HG03520 (cell line): ENCODE measurements around the gene LSM3.

Experiments used
- ATAC-seq: cut with Tn5 transposase; IDR thresholded peaks from one replicate; pipeline ENCODE4 v1.9.1; 2021; ENCODE audit warnings: mild to moderate bottlenecking, moderate library complexity; ENCODE audit not compliant: unreplicated experiment

LSM3 gene

DNA sequence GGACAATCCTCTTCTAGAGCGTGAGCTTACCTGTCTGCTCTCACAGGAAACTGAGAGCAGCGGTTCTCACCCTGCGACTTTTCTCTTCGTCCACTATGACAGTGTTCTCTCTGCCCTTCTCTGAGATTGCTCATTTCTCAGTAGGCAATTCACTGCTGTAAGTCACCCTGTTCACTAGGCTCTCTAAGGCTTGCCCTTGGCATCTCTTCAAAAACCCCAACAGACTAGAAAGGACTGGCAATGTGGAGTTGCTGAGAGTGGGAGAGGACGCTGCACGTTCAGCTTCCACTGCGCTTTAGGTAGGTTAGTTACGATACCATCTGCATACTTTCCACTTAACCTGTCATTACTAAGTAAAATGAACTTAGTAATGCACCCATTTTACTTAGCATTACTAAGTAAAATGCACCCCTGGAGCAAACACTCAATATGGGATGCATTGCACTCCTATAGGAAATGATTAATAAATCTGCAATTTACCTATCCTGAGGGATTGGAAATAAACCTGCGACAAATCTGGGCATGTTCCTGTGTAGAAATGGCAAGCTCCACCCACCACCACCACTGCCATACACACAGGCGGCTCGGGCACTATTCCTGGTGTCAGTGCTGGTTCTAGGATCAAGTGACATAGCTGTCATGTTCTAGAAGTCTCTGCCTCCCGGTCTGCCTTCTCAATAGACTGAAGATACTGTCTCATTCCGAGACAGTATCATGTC lies 21.6 kb upstream of the LSM3 start:
- ATAC-seq = no peak

DNA sequence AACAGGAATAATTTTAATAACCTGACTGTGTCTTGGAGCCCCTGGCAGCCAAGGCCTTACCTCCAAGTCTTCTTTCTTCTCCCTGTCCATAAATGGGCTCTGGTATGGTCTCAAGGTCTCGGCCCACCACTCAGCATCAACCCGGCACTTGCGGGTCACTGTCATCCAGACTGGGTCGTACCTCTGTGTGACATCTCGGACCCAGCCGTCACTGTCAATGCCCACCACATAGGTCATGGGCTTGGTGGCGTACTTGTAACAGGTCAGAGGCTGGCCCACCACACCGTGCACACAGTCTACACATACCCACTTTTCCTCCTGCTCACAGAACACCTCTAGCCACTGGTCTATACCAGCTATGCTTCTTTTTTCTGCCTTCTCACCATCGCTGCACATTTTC lies 20.7 kb upstream of the LSM3 start:
- no peak for ATAC-seq

DNA sequence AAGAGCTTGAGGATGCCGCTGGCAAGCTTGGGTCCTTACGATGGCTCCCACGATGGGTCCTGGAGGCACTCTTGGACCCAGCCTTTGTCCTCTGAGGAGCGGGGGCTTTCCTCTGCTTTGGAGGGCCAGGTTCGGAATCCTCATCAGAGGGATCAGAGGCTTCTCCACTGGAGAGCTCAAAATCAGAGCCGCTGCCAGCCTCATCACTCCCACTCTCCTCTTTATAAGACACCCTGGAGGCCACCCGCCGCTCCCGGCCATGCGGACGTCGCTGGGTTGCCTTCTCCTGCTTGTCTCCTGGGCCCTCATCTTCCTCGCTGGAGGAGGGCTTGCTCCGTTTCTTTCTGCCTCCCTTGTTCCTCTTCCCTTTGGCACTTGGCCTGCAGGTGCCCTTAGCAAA lies 20.2 kb upstream of the LSM3 start:
- ATAC-seq = no peak

DNA sequence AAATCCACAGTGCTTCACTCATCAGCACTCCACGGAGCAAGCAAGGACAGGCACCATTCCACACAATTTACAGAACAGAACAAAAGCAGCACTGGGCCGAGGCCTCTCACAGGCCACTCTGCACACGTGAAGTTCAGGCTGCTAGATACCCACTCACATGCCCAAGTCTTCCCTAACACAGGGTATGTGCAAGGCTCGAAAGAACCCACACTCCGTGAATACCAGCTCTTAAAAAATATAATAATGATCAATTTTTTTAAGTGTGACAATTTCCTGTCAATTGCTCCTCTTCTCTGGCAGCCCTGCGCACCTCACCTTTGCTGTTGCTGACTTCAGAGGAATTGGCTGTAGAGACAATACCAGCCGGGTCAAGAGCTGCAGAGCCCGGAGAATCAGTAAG lies 19.2 kb upstream of the LSM3 start:
- ATAC-seq = no peak

DNA sequence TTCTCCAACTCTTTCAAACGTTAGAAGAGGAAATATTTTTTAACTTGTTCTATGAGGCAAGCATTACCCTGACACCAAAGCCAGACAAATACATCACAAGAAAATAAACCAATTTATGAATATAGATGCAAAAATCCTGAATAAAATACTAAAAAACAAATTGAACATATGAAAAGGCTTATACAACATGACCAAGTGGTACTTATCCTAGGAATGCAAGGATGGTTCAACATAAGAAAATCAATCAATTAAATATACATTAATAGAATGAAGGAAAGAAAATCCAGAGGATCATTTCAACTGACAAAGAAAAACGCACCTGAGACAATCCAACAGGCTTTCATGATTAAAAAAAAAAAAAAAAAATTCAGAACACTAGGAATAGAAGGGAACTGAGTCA lies 17.3 kb upstream of the LSM3 start:
- no peak for ATAC-seq

DNA sequence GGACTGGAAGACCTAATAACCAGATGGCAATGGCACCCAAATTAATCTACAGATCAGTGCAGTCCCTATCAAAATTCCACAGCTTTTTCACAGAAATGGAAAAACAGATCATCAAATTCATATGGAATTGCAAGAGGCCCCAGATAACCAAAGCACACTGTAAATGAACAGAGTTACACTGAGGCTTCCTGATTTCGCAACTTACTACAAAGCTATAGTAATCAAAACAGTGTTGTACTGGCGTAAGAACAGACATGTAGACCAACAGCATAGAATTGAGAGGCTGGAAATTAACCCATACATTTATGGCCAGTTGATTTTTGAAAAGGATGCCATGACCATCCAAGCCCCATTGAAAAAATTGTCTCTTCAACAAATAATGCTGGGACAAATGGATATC lies 16.4 kb upstream of the LSM3 start:
- ATAC-seq = no peak

DNA sequence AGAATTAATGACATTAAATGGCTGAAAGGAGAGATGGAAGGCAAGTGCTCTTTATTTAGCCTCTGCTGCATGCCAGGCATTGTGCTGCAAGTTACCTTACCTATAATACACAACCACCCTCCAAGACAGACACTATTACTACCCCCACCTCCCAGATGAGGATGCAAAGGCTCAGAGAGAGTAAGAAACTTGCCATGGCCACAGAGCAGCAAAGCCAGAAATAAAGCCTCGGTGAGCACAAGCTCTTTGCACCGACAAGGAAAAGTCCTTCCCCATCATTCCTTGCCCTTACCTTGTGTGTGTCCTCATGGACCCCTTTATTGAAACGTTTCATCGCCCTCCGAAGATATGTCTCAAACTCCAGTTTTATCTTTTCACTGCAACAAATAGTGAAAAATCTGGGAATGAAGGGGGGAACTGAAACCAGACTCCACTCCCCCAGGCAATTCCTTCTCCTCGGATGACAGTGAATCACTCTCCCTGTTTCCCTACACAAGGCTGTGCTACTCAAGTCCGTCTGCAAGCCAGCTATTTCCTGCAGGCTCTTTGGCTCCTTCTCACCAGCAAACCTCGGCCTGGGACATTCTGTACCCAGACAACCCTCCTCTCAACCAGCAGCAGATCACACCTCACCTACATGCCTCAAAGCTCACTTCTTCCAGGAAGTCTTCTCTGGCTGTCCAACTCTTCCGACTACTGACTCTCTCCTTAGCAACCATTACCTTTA lies 11.6 kb upstream of the LSM3 start:
- no peak for ATAC-seq

DNA sequence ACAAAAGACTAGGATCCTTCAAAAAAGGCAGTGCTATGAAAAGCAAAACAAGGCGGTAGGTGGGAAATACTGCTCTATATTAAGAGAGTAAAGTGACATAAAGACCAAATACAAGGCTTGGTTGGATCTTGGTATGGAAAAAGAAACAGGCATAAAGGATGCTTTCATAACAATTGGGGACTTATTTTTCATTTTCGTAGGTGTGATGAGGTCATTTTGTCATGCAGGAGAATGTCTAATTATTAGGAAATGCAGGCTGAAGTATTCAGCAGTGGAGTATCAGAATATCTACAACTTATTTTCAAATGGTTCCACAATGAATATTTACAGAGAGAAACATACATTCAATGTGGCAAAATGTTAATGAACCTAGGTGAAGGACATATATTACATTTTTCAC lies 9.2 kb upstream of the LSM3 start:
- no peak for ATAC-seq

DNA sequence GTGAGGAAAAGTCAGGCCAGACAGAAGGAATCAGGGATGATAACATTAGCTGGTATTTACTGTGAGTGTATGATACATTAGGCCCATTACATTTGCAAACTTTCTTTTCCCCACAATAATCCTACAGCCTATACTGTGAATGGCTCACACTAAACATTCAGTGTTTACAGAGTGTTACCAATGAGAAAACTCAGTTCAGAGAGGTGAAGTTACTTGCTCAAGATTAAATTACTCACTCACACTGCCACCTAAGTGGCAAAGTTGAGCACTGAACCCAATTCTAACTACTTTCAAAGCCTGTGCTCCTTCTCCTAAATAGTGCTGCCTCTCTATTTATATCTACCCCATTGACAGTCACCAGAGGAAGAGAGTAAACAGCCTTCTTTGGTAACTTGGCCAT lies 8.7 kb upstream of the LSM3 start:
- no peak for ATAC-seq

DNA sequence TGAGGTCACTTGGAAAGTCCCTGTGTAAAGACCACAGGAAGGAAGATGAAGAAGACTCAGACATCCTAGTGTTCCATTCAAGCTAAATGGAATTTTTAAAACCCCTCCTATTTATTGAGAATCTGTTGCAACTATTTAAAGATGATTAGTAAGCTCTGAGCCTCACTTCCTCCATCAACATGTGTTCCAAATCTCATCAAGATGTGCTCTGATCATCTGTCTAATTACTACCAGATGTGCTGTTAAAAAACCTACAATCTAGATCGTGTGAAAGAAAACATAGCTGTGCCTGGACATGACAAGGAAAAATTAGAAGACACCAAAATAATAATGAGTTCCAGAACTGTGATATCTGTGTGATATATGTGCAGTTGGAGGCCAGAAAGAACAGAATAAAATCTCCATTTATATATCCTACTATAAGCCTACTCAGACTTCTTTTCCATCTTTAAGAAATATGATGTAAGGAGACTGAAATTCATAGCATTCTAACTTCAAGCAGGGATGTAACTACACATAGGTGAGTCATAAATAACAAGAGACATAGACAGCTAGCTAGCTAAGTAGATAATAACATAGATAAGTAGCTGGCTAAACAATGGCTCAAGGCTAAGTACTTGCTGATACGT lies 8.0 kb upstream of the LSM3 start:
- ATAC-seq = no peak

DNA sequence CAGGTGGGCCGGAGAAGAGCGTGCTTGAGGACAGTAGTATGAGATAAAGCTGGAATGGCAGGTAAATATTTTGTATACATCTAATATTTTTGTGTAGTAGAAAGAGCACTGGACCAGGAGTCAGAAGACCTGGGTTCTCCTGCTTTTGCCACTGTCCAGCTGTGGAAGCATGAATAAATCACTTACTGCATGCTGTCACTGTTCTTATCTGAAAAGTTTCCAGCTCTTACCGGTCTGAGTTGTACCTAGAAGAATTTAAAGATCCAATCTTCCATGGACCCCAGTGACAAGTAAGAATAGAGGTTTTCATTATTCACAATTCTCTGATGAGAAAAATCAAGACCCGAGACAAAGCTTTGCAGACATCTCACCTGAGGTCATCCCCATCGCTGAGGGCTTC lies 6.1 kb upstream of the LSM3 start:
- ATAC-seq = no peak

DNA sequence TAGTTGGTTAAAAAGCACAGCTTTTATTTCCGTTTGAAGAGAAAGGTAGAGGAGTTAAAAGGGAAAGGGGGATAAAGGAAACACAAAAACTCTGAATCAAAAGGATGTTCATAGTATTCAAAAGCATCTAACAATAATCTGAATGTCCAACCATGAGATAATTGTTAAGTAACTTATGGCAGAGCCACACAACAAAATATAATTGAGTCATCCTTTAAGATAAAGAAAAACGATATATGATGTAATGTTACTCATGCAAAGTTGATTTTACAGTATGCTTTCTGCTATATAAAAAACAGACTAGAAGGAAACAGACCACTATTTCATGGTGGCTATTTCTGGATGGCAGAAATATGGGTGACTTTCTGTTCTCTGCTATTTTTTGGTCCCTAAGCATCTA lies 4.1 kb upstream of the LSM3 start:
- no peak for ATAC-seq

DNA sequence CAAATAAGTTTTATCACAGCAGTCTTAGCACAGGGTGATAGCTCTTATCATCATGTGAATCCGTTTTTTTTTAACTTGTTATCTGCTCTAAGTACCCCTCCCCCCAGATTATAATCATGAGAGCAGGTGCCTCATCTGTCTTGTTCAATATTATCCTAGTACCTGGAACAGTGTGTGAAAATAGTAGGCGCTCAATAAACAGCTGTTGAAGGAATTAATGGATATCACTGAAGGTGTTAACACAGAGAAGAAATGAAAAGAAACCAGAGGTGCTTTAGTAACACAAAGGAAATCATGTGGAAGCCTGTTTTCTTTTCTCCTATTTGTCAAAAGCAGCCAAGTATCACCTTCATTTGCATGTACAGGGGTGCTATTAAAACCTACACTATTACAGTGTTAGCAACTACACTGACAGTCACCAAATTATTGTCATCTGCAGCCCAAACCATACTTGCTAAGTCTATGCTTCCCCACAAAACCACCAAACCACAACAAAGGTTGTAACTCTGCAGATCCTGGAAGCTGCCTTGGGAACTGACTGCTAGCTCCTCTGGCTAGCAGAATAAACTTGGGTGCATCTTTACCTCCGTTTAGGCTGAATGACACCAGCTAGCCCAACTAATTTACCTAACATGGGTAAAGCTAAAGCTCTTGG lies 3.1 kb upstream of the LSM3 start:
- no peak for ATAC-seq

DNA sequence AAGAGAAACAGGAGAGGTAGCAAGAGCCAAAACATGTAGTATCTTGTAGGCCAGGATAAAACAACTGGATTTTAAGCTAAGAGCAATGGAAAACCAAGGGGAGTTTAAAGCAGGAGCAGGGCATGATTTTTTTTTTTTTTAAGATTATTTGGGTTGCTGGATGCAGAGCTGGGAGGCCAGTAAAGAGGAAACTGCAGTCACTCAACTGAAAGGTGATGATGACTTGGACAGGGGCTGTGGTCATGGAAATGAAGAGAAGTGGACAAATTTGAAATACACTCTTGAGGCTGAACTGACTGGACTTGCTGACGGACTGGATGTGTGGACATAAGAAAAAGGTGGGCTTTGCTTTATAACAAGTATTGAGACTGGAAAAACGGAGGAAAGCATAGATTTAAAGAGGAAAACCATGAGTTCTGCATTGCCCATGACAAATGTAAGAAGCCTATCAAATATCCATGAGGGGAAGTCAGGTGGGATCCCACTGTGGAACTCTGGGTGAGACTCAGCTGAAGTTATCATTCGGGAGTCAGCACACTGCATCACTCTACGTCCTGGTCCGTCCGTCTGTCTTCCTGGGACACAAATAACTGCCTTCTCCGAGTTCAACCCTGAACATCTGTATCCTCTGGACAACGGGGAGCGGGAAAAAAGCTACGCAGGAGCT lies 904 bp upstream of the LSM3 start:
- ATAC-seq = peak; percentile 2

DNA sequence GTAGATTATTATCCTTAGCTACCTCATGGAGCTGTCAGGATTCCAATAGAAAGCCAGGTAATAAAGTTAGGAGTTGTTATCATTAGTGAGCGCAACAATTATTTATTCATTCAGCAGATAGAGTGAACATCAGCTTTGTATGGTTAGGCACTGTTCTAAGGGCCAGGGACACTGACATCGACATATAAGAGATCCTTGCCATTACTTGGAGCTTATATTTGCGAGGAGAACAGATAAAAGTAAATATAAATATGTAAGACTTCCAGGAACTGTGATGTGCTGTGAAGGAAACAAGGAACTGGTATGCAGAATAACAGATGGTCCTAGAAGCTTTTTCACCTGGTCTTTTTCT lies 473 bp downstream of the LSM3 start:
- ATAC-seq = no peak

DNA sequence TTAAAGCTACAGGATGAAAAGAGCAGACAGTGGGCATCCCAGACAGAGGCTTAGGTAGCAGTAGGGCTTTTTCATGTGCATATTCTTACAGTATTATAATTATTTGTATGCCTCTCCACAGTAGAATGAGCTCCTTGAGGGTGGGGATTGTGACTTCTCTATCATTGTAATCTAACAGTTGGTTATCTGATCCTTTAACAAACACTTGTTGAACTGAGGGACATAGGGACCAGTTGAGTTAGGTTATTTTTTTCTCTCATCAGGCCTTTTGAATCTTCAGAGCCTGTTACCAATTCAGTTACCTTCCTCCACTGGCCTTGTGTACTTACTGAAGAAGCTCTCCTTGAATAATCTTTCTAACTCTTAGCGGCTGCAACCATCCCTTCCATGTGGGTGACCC lies 1.2 kb downstream of the LSM3 start:
- ATAC-seq = no peak

DNA sequence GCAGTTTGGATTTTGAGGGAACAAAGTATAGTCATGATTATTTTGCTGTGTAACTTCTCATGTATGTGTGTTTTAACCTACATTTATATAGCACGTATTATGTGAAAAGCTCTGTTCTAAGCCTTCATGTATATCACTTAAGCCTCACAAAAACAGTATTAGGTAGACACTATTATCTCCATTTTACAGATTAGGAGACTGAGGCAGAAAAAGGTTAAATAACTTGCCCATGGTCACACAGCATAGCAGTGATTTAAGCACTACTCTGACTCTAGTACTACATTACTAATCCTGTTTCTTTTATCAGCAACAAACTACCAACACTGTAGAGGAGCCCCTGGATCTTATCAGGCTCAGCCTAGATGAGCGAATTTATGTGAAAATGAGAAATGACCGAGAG lies 2.6 kb downstream of the LSM3 start:
- no peak for ATAC-seq

DNA sequence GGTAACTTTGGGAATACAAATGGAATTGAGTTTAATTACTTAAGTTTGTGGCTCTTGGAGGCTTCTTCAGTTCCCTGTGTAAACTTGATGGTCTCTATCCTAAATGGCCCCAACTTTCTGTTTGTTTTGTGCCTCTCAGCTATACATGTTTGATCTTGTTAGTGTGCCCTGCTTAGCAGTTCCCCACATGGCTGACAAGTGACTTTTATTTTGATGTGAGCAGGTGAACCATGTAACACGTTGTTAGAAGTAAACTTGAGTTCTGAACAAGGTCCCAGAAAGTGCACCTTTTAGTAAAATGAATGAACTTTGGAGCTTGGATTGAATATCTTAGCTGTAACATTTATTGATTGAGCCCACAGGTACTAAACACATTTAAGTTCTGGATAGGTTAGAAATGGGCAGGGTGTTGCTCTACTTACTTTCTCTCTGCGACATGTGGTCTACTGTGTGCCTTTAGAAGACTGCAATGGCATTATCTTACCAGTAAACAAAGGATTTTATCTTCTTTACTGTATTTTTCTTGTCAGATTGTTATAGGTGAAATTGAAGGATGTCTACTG lies 4.5 kb downstream of the LSM3 start:
- no peak for ATAC-seq

DNA sequence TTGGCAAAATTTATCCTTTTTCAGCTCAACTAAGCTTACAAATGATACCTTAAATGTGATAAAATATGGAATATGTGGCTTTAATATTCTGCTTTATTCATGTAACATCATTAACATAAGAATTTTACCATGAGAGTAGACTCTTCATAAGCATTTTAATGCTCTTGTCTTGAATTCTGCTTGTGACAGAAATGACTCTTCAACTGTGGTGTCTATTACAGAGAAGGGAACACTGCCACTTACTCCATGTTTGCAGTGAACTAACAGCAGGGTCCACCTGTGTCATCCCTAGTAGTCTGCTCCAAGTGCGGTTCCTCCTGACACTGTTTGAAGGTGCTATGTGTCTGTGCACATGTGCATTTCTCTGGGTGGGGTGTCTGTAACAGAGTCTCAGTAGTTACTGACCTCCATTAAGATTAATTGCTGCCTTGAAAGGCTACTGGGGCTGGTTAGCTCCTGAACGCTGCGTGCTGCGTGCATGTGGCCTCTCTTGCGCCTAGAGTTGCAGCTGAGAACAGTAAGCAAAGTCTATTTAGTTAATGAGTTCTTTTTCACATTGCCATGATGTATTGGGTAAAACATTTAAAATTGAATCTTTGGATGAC lies 8.3 kb downstream of the LSM3 start:
- ATAC-seq = no peak

DNA sequence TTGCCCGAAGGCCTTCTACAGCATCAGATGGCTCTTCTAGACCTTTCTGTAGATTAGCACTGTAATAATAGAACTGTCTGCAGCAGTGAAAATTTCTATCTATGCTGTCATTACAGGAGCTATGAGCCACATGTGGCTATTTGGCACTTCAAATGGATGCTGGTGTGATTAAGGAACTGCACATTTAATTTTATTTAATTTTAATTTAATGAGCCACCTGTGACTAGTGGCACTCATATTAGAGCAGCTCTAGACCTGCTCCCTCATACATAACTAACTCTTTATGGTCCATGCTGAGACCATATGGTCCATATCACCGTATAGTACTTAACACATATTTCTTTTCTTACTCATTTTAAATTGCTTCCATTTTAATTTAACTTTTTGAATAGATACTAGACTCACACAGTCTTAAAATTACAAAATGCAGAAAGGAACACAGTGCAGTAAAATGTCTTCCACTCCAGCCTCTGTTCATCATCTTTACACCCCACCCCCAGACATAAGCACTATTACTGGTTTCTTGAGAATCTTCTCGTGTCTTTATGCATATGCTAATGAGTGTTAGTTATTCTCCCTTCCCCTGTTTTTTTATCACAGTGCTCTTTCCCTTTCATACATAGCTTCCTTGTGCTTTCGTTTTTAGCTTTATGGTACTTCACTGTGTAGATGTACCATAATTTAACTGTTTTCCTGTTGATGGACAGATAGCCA lies 9.6 kb downstream of the LSM3 start:
- no peak for ATAC-seq
